Activated naive CD8-positive, alpha-beta T cell treated with anti-CD3 and anti-CD28 coated beads, Interleukin-2, amount 50 U/mL, for 24 hours (primary cell): Measurements from ENCODE around the gene ADD2.

ENCODE experiments used
- ATAC-seq: fragments of 150-1000 bp; cut with Tn5 transposase; one replicate; pipeline ENCODE4 v1.10.0; 2021
- DNase-seq: peaks from one replicate; pipeline ENCODE4 v3.0.0; 2021
- H3K27ac Mint-ChIP-seq: one replicate; pipeline ENCODE4 v1.8.0; 2021; ENCODE audit warnings: mild to moderate bottlenecking, mixed read lengths
- H3K27me3 Mint-ChIP-seq: one replicate; pipeline ENCODE4 v1.8.0; 2021; ENCODE audit warnings: mixed read lengths
- H3K36me3 Mint-ChIP-seq: one replicate; pipeline ENCODE4 v1.8.0; 2021; ENCODE audit warnings: low read depth, mixed read lengths
- H3K4me1 Mint-ChIP-seq: one replicate; pipeline ENCODE4 v1.8.0; 2021; ENCODE audit warnings: mixed read lengths
- H3K4me3 Mint-ChIP-seq: one replicate; pipeline ENCODE4 v1.8.0; 2021; ENCODE audit warnings: mild to moderate bottlenecking, moderate library complexity, mixed read lengths
- H3K9me3 Mint-ChIP-seq: one replicate; pipeline ENCODE4 v1.8.0; 2021; ENCODE audit warnings: mixed read lengths

Gene ADD2

GRCh38 chr2:70696142-70696541, 71.9 kb downstream of the ADD2 start:
- no peaks in the 10 kb centered on the region for H3K4me1 Mint-ChIP-seq
- no peaks in the 10 kb centered on the region for H3K36me3 Mint-ChIP-seq
- ATAC-seq (no peak), DNase-seq (no peak)
- peaks cover 1% of the 10 kb centered on the region for H3K27me3 Mint-ChIP-seq
- no peak overlapping the region for H3K4me3 Mint-ChIP-seq
- H3K9me3 Mint-ChIP-seq = no peaks in the 10 kb centered on the region
- H3K27ac Mint-ChIP-seq = no peak overlapping the region

GRCh38 chr2:70692256-70692655, 75.7 kb downstream of the ADD2 start:
- Mint-ChIP-seq H3K36me3 (peaks cover 5% of the 10 kb centered on the region), H3K27me3 (no peaks in the 10 kb centered on the region)
- DNase-seq = no peak

GRCh38 chr2:70691497-70692140, 76.4 kb downstream of the ADD2 start:
- Mint-ChIP-seq H3K4me3 (no peak overlapping the region), H3K36me3 (peaks cover 5% of the 10 kb centered on the region)

More at GRCh38 chr2:70692256-70692655, 75.7 kb downstream of the ADD2 start:
- H3K4me1 Mint-ChIP-seq = peaks cover 2% of the 10 kb centered on the region
- H3K27ac Mint-ChIP-seq = no peak overlapping the region
- peak; percentile 21 for ATAC-seq
- H3K9me3 Mint-ChIP-seq = no peaks in the 10 kb centered on the region
- no peak overlapping the region for H3K4me3 Mint-ChIP-seq

GRCh38 chr2:70690846-70691245, 77.2 kb downstream of the ADD2 start:
- ATAC-seq (no peak), DNase-seq (no peak)
- H3K27me3 Mint-ChIP-seq = no peaks in the 10 kb centered on the region
- no peak overlapping the region for H3K27ac Mint-ChIP-seq
- peaks cover 2% of the 10 kb centered on the region for H3K4me1 Mint-ChIP-seq
- peaks cover 5% of the 10 kb centered on the region for H3K36me3 Mint-ChIP-seq
- H3K9me3 Mint-ChIP-seq = no peaks in the 10 kb centered on the region
- no peak overlapping the region for H3K4me3 Mint-ChIP-seq

More at GRCh38 chr2:70691497-70692140, 76.4 kb downstream of the ADD2 start:
- H3K27ac Mint-ChIP-seq = no peak overlapping the region
- no peak for ATAC-seq
- H3K27me3 Mint-ChIP-seq = no peaks in the 10 kb centered on the region
- peaks cover 2% of the 10 kb centered on the region for H3K4me1 Mint-ChIP-seq
- no peak for DNase-seq
- H3K9me3 Mint-ChIP-seq = no peaks in the 10 kb centered on the region

- ATAC-seq = no peak
- Mint-ChIP-seq H3K4me1 (peaks cover 2% of the 10 kb centered on the region), H3K9me3 (no peaks in the 10 kb centered on the region), H3K4me3 (no peak overlapping the region), H3K27me3 (no peaks in the 10 kb centered on the region), H3K27ac (no peak overlapping the region), H3K36me3 (peaks cover 5% of the 10 kb centered on the region)
- DNase-seq = no peak
These were observed 79.6 kb downstream of the ADD2 start for GRCh38 chr2:70688427-70688826.

GRCh38 chr2:70687461-70687795, 80.6 kb downstream of the ADD2 start:
- no peaks in the 10 kb centered on the region for H3K27me3 Mint-ChIP-seq
- ATAC-seq = no peak

GRCh38 chr2:70686577-70687460, 81.2 kb downstream of the ADD2 start:
- Mint-ChIP-seq H3K4me1 (peaks cover 8% of the 10 kb centered on the region), H3K27me3 (no peaks in the 10 kb centered on the region), H3K27ac (no peak overlapping the region), H3K4me3 (no peak overlapping the region), H3K36me3 (peaks cover 5% of the 10 kb centered on the region), H3K9me3 (no peaks in the 10 kb centered on the region)
- DNase-seq = peak; percentile 39
- ATAC-seq = peak; percentile 78

More at GRCh38 chr2:70687461-70687795, 80.6 kb downstream of the ADD2 start:
- peaks cover 5% of the 10 kb centered on the region for H3K4me1 Mint-ChIP-seq
- H3K36me3 Mint-ChIP-seq = peaks cover 5% of the 10 kb centered on the region
- H3K9me3 Mint-ChIP-seq = no peaks in the 10 kb centered on the region
- no peak overlapping the region for H3K4me3 Mint-ChIP-seq
- no peak overlapping the region for H3K27ac Mint-ChIP-seq
- no peak for DNase-seq

- Mint-ChIP-seq H3K27me3 (no peaks in the 10 kb centered on the region), H3K27ac (no peak overlapping the region), H3K36me3 (peaks cover 5% of the 10 kb centered on the region), H3K4me1 (peaks cover 8% of the 10 kb centered on the region), H3K9me3 (no peaks in the 10 kb centered on the region), H3K4me3 (no peak overlapping the region)
- no peak for ATAC-seq
- DNase-seq = no peak
These were observed 82.2 kb downstream of the ADD2 start for GRCh38 chr2:70685771-70686171.

GRCh38 chr2:70684846-70685622, 83.0 kb downstream of the ADD2 start:
- H3K36me3 Mint-ChIP-seq = peaks cover 5% of the 10 kb centered on the region
- no peak for DNase-seq
- H3K27me3 Mint-ChIP-seq = no peaks in the 10 kb centered on the region
- no peak overlapping the region for H3K4me3 Mint-ChIP-seq
- peaks cover 8% of the 10 kb centered on the region for H3K4me1 Mint-ChIP-seq
- peak overlapping the region; percentile 25 for H3K27ac Mint-ChIP-seq
- H3K9me3 Mint-ChIP-seq = no peaks in the 10 kb centered on the region
- ATAC-seq = no peak

- DNase-seq (no peak), ATAC-seq (no peak)
- Mint-ChIP-seq H3K36me3 (no peaks in the 10 kb centered on the region), H3K27me3 (no peaks in the 10 kb centered on the region), H3K4me1 (peaks cover 8% of the 10 kb centered on the region), H3K4me3 (no peak overlapping the region), H3K9me3 (no peaks in the 10 kb centered on the region), H3K27ac (no peak overlapping the region)
These were observed 84.5 kb downstream of the ADD2 start for GRCh38 chr2:70683455-70683854.

- H3K9me3 Mint-ChIP-seq = no peaks in the 10 kb centered on the region
- H3K27ac Mint-ChIP-seq = no peak overlapping the region
- ATAC-seq (no peak), DNase-seq (no peak)
- H3K4me1 Mint-ChIP-seq = peaks cover 6% of the 10 kb centered on the region
- no peaks in the 10 kb centered on the region for H3K36me3 Mint-ChIP-seq
- H3K4me3 Mint-ChIP-seq = no peak overlapping the region
- no peaks in the 10 kb centered on the region for H3K27me3 Mint-ChIP-seq
These were observed 87.3 kb downstream of the ADD2 start for GRCh38 chr2:70680735-70681134.

- no peak for DNase-seq
- H3K27me3 Mint-ChIP-seq = no peaks in the 10 kb centered on the region
- H3K36me3 Mint-ChIP-seq = no peaks in the 10 kb centered on the region
- H3K4me3 Mint-ChIP-seq = no peak overlapping the region
- H3K4me1 Mint-ChIP-seq = peaks cover 6% of the 10 kb centered on the region
- ATAC-seq = no peak
- H3K9me3 Mint-ChIP-seq = no peaks in the 10 kb centered on the region
- H3K27ac Mint-ChIP-seq = no peak overlapping the region
These were observed 88.7 kb downstream of the ADD2 start for GRCh38 chr2:70679259-70679658.

- no peaks in the 10 kb centered on the region for H3K27me3 Mint-ChIP-seq
- DNase-seq (no peak), ATAC-seq (no peak)
- H3K4me3 Mint-ChIP-seq = no peak overlapping the region
- no peak overlapping the region for H3K27ac Mint-ChIP-seq
- H3K9me3 Mint-ChIP-seq = no peaks in the 10 kb centered on the region
- peaks cover 6% of the 10 kb centered on the region for H3K4me1 Mint-ChIP-seq
- no peaks in the 10 kb centered on the region for H3K36me3 Mint-ChIP-seq
These were observed 89.3 kb downstream of the ADD2 start for GRCh38 chr2:70678576-70679143.

- Mint-ChIP-seq H3K4me3 (no peak overlapping the region), H3K36me3 (no peaks in the 10 kb centered on the region), H3K27ac (no peak overlapping the region), H3K9me3 (no peaks in the 10 kb centered on the region), H3K4me1 (no peaks in the 10 kb centered on the region), H3K27me3 (no peaks in the 10 kb centered on the region)
- no peak for DNase-seq
- no peak for ATAC-seq
These were observed 91.5 kb downstream of the ADD2 start for GRCh38 chr2:70676301-70677035.
